ENCODE measurements around the gene CLDN9. TPM values are rescaled to one million over a fixed set of nuclear protein-coding genes. Genes with fewer than 3 reads are reported as not detected.
A peak's percentile ranks its signal among the peaks of the same experiment; 100 is the strongest.

CLDN9 gene, protein sequence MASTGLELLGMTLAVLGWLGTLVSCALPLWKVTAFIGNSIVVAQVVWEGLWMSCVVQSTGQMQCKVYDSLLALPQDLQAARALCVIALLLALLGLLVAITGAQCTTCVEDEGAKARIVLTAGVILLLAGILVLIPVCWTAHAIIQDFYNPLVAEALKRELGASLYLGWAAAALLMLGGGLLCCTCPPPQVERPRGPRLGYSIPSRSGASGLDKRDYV
- total RNA-seq (under 1 TPM; 0.06 to 0.20 TPM), polyA plus RNA-seq (ENCODE audit: insufficient read length in 2 of 2) (under 1 TPM; 0.36 to 0.38 TPM)
- long read RNA-seq, donor 1, partial matches to known transcripts, result 0 of 1 reads
- long read RNA-seq, donor 1, other reads (novel, unspliced or antisense), result 0 of 1 reads
- long read RNA-seq, donor 2, result 0 reads
- long read RNA-seq, donor 3, result 0 reads
- long read RNA-seq, donor 4, transcript CLDN9-201 (1 exons, 2,050 nt), result major isoform, 5 of 5 reads
- long read RNA-seq, donor 4, partial matches to known transcripts, result 0 of 5 reads
- long read RNA-seq, donor 4, other reads (novel, unspliced or antisense), result 0 of 5 reads

DNA sequence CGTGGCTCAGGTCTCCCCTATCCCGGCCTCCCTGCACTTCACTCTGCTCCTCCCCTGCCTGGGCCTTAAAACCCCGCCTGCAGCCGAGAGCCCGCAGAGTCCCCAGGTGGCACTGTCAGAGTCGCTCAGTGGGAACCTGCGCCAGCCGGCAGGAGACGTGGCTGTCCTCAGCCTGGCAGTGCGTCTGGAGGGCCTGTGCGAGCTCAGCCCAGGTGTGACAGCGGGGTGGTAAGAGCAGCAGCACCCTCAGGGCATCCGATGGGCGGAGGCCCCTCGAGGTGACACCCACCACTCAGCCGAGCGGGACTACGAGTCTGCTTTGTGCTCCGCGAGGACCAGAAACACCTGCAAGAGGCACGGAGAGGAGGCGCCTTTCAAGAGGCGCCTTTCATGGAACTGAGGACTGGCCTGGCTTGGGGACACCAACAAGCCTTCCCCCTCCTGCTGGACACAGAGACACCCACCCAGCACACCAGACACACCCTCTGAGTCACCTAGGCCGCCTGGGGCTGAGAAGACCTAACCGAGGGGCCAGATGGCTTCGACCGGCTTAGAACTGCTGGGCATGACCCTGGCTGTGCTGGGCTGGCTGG is at the start of gene CLDN9:
TSS of gene CLDN9 (plus strand) at position 96 of the 593 bp plus-strand sequence. CDS start at position 536, 440 bp downstream.
- peaks cover 82% of the 10 kb centered on the region for H3K27me3 ChIP-seq (ENCODE audit: control insufficient read depth, insufficient read depth, low read length)
- no peak within 1 kb of the TSS for H3K27ac ChIP-seq (ENCODE audit: low read depth, low read length)
- DNase-seq (ENCODE audit: low read depth in 4 of 6, low spot score in 6 of 6), result no peak
- H3K4me1 ChIP-seq (ENCODE audit: control insufficient read depth, insufficient read depth, low read length), result peaks cover 16% of the 10 kb centered on the region
- 12% methylated on average over 27 of the region's 27 CpGs for WGBS (ENCODE audit: insufficient coverage)
- H3K9me3 ChIP-seq (ENCODE audit: control insufficient read depth, insufficient read depth, low read length), result no peaks in the 10 kb centered on the region
- H3K4me3 ChIP-seq (ENCODE audit: low read depth, low read length), result no peak within 1 kb of the TSS
- no peaks in the 10 kb centered on the region for H3K36me3 ChIP-seq (ENCODE audit: control insufficient read depth, insufficient read depth, low read length)

DNA sequence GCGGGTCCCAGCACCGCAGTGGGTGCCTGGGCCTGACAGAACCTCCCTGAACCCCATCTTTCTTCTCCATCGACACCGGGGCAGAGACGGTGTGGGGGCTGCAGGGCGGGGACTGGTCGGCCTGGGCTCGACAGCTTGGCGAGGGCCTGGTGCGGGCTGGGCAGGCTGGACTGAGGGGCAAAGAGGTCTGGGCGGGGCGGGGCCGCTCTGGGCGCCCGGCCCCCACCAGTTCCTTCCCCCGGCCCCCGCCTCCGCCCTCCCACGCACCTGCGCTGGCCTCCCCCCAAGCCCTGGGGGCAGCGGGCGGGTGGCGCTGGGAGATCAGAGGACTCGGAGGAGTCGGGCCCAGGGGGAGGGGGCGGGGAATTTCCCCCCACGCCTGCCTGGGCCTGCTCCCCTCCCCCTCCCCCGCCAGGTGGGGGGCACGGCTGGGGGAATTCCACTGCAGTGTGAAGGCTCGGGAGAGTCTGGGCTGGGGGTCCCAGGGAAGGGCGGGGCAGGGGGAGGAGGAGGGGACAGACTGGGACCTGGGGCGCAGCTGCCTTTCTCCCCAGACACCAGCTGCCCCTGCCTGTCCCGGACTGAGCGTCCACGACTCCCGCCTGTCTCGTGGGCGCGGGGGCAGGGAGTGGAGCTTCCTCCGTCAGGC is 49.5 kb upstream of the CLDN9 start:
- H3K4me1 ChIP-seq (ENCODE audit: control insufficient read depth, insufficient read depth, low read length), result peaks cover 41% of the 10 kb centered on the region
- no peak overlapping the region for H3K27ac ChIP-seq (ENCODE audit: low read depth, low read length)
- H3K36me3 ChIP-seq (ENCODE audit: control insufficient read depth, insufficient read depth, low read length), result peaks cover 7% of the 10 kb centered on the region
- no peak for DNase-seq (ENCODE audit: low read depth in 4 of 6, low spot score in 6 of 6)
- H3K9me3 ChIP-seq (ENCODE audit: control insufficient read depth, insufficient read depth, low read length), result no peaks in the 10 kb centered on the region
- H3K4me3 ChIP-seq (ENCODE audit: low read depth, low read length), result no peak overlapping the region
- WGBS (ENCODE audit: insufficient coverage), result 1% methylated on average over 25 of the region's 40 CpGs
- H3K27me3 ChIP-seq (ENCODE audit: control insufficient read depth, insufficient read depth, low read length), result peaks cover 71% of the 10 kb centered on the region

DNA sequence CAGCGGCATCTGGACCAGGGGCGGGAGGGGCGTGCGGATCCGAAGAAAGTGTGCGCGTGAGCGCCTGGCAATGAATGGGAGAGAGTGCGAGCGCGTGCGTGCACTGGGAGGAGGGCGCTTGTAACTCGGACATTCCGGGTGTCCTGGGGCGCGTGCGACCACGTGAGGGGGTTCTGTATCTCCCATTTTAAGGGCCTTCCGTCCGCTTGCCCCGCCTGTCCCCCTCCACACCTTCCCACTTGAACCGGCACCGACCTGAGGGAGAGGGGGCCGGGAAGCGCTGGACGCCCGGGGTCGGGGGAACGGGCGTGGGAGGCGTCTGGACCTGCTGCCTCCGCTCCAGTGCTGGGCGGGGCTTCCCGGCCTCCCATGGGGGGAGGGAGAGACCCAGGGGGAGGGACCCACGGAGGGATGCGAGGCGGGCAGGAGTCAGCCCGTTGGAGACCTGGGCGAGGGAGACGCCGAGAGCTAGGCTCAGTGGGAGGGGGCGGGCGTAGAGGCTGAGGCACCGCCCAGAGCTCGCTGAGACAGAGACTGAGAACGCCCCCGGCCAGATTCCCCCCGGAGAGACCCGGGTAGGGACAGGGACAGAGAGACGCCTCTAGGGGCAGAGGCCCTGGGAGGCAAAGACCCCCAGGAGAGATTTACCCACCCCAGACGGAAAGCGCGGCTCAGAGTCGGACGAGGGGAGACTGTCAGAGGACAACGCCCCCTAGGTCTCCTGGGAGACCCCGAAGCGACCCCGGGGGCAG is 48.8 kb upstream of the CLDN9 start, which contains the start of gene KREMEN2:
TSS of gene KREMEN2 (plus strand) at position 553 of the 752 bp plus-strand sequence. CDS start 246 bp downstream, outside the sequence.
- DNase-seq (ENCODE audit: low read depth in 4 of 6, low spot score in 6 of 6), result peak in 2 of 6 donors; percentile 42 to 51
- Histone ChIP-seq H3K36me3 (ENCODE audit: control insufficient read depth, insufficient read depth, low read length) (peaks cover 7% of the 10 kb centered on the region), H3K4me1 (ENCODE audit: control insufficient read depth, insufficient read depth, low read length) (peaks cover 48% of the 10 kb centered on the region), H3K4me3 (ENCODE audit: low read depth, low read length) (peak within 1 kb of the TSS; percentile 26), H3K27me3 (ENCODE audit: control insufficient read depth, insufficient read depth, low read length) (peaks cover 77% of the 10 kb centered on the region), H3K27ac (ENCODE audit: low read depth, low read length) (no peak within 1 kb of the TSS), H3K9me3 (ENCODE audit: control insufficient read depth, insufficient read depth, low read length) (no peaks in the 10 kb centered on the region)
- under 1% methylated on average over 51 of the region's 60 CpGs for WGBS (ENCODE audit: insufficient coverage)

DNA sequence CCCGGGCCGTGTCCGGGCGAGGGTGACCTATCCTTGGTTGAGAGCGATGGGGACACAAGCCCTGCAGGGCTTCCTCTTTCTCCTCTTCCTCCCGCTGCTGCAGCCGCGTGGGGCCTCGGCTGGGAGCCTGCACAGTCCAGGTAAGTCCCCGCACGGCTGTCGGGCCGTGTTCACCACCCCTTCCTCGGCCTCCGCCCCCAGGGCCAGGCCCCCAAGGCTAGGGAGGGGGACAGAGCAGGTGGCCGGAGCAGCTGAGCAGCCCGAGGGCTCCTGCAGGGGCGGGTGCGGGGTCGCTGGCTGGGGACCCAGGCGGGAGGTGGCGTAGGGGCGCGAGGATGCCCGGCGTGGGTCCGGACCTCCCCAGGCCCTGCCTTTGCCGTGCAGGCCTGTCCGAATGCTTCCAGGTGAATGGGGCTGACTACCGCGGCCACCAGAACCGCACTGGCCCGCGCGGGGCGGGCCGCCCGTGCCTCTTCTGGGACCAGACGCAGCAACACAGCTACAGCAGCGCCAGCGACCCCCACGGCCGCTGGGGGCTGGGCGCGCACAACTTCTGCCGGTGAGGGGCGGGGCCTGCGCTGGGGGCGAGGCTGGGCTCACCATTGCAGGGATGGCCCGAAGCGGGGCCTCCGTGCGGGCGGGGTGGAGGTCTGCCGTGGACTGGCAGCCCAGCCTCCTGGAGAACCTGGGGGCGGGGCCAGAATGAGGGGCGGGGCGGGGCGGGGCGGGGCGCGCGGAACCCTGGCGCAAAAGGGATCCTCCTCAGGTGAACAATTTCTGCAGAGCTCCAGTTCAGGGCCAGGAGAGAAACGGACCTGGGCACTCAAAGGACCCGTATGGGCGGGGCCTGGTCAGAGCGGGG is 48.0 kb upstream of the CLDN9 start:
- Histone ChIP-seq H3K4me3 (ENCODE audit: low read depth, low read length) (peak overlapping the region; percentile 26), H3K27ac (ENCODE audit: low read depth, low read length) (no peak overlapping the region), H3K9me3 (ENCODE audit: control insufficient read depth, insufficient read depth, low read length) (no peaks in the 10 kb centered on the region), H3K27me3 (ENCODE audit: control insufficient read depth, insufficient read depth, low read length) (peaks cover 77% of the 10 kb centered on the region), H3K36me3 (ENCODE audit: control insufficient read depth, insufficient read depth, low read length) (peaks cover 7% of the 10 kb centered on the region), H3K4me1 (ENCODE audit: control insufficient read depth, insufficient read depth, low read length) (peaks cover 52% of the 10 kb centered on the region)
- WGBS (ENCODE audit: insufficient coverage), result 0% methylated on average over 68 of the region's 68 CpGs
- no peak for DNase-seq (ENCODE audit: low read depth in 4 of 6, low spot score in 6 of 6)

DNA sequence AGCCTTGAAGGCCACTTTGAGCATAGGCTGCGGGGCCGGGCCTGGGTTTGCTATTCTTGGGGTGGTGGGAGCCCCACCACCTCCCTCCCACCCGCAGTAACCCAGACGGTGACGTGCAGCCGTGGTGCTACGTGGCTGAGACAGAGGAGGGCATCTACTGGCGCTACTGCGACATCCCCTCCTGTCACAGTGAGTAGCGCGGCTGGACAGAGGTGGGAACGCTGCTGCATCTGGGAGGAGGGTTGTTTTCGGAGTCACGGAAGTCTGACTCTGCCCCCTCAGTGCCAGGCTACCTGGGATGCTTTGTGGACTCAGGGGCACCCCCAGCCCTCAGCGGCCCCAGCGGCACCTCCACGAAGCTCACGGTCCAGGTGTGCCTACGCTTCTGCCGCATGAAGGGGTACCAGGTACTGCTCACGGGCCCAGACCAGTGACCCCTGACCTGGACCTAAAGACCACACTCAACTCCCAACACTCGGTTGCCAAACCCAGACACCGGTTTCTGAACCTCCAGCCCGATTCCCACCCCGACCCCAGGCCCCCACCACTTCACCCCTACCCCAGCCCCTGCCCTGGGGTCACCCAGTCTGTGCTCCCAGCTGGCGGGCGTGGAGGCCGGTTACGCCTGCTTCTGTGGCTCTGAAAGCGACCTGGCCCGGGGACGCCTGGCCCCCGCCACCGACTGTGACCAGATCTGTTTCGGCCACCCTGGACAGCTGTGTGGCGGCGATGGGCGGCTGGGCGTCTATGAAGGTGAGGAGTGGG is 46.5 kb upstream of the CLDN9 start:
- H3K27me3 ChIP-seq (ENCODE audit: control insufficient read depth, insufficient read depth, low read length), result peaks cover 71% of the 10 kb centered on the region
- H3K4me3 ChIP-seq (ENCODE audit: low read depth, low read length), result no peak overlapping the region
- H3K27ac ChIP-seq (ENCODE audit: low read depth, low read length), result no peak overlapping the region
- DNase-seq (ENCODE audit: low read depth in 4 of 6, low spot score in 6 of 6), result no peak
- peaks cover 67% of the 10 kb centered on the region for H3K4me1 ChIP-seq (ENCODE audit: control insufficient read depth, insufficient read depth, low read length)
- H3K9me3 ChIP-seq (ENCODE audit: control insufficient read depth, insufficient read depth, low read length), result no peaks in the 10 kb centered on the region
- H3K36me3 ChIP-seq (ENCODE audit: control insufficient read depth, insufficient read depth, low read length), result peaks cover 14% of the 10 kb centered on the region
- WGBS (ENCODE audit: insufficient coverage), result 56% methylated on average over 28 of the region's 39 CpGs

DNA sequence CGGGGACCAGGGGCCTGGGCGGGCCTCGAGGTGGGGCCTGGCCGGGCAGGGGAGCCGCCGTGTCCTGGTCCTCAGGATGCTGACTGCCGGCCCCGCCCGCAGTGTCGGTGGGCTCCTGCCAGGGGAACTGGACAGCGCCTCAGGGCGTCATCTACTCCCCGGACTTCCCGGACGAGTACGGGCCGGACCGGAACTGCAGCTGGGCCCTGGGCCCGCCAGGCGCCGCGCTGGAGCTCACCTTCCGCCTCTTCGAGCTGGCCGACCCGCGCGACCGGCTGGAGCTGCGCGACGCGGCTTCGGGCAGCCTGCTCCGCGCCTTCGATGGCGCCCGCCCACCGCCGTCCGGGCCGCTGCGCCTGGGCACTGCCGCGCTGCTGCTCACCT is 45.9 kb upstream of the CLDN9 start:
- H3K9me3 ChIP-seq (ENCODE audit: control insufficient read depth, insufficient read depth, low read length), result no peaks in the 10 kb centered on the region
- peaks cover 73% of the 10 kb centered on the region for H3K4me1 ChIP-seq (ENCODE audit: control insufficient read depth, insufficient read depth, low read length)
- peaks cover 67% of the 10 kb centered on the region for H3K27me3 ChIP-seq (ENCODE audit: control insufficient read depth, insufficient read depth, low read length)
- 3% methylated on average over 46 of the region's 46 CpGs for WGBS (ENCODE audit: insufficient coverage)
- no peak overlapping the region for H3K27ac ChIP-seq (ENCODE audit: low read depth, low read length)
- no peak overlapping the region for H3K4me3 ChIP-seq (ENCODE audit: low read depth, low read length)
- no peak for DNase-seq (ENCODE audit: low read depth in 4 of 6, low spot score in 6 of 6)
- H3K36me3 ChIP-seq (ENCODE audit: control insufficient read depth, insufficient read depth, low read length), result peaks cover 20% of the 10 kb centered on the region

DNA sequence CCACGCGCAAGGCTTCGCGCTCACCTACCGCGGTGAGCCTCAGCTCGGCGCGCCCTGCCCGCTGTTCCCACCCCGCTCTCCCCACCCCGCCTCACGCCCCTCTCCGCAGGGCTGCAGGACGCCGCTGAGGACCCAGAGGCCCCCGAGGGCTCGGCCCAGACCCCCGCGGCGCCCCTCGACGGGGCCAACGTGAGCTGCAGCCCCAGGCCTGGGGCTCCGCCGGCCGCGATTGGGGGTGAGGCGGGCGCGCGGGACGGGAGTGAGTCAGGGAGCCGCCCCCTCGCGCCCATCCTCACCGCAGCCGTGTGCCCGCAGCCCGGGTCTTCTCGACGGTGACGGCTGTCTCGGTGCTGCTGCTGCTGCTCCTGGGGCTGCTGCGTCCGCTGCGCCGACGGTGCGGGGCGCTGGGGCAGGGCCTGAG is 45.5 kb upstream of the CLDN9 start:
- DNase-seq (ENCODE audit: low read depth in 4 of 6, low spot score in 6 of 6), result no peak
- 8% methylated on average over 49 of the region's 51 CpGs for WGBS (ENCODE audit: insufficient coverage)
- Histone ChIP-seq H3K4me3 (ENCODE audit: low read depth, low read length) (no peak overlapping the region), H3K36me3 (ENCODE audit: control insufficient read depth, insufficient read depth, low read length) (peaks cover 24% of the 10 kb centered on the region), H3K9me3 (ENCODE audit: control insufficient read depth, insufficient read depth, low read length) (no peaks in the 10 kb centered on the region), H3K4me1 (ENCODE audit: control insufficient read depth, insufficient read depth, low read length) (peaks cover 76% of the 10 kb centered on the region), H3K27me3 (ENCODE audit: control insufficient read depth, insufficient read depth, low read length) (peaks cover 62% of the 10 kb centered on the region), H3K27ac (ENCODE audit: low read depth, low read length) (no peak overlapping the region)

DNA sequence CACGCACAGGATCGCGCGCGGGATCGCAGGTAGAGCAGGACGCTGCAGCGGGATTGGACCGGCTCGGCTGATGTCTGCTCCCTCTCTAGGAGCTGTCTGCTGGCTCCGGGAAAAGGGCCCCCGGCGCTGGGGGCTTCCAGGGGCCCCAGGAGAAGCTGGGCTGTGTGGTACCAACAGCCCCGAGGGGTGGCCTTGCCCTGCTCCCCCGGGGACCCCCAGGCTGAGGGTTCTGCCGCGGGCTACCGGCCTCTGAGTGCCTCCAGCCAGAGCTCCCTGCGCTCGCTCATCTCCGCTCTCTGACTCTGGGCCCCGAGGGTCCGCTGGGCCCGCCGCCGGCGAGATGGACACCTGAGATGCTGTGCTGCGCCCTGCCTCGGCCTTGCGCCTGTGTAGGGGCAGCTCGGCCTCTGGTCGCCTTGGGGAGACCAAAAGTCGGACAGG is 45.0 kb upstream of the CLDN9 start:
- Histone ChIP-seq H3K27me3 (ENCODE audit: control insufficient read depth, insufficient read depth, low read length) (peaks cover 57% of the 10 kb centered on the region), H3K36me3 (ENCODE audit: control insufficient read depth, insufficient read depth, low read length) (peaks cover 29% of the 10 kb centered on the region), H3K4me3 (ENCODE audit: low read depth, low read length) (no peak overlapping the region), H3K4me1 (ENCODE audit: control insufficient read depth, insufficient read depth, low read length) (peaks cover 76% of the 10 kb centered on the region), H3K27ac (ENCODE audit: low read depth, low read length) (no peak overlapping the region), H3K9me3 (ENCODE audit: control insufficient read depth, insufficient read depth, low read length) (no peaks in the 10 kb centered on the region)
- WGBS (ENCODE audit: insufficient coverage), result 46% methylated on average over 33 of the region's 33 CpGs
- DNase-seq (ENCODE audit: low read depth in 4 of 6, low spot score in 6 of 6), result no peak
